GM12872 (cell line): ENCODE data around the gene RBM20.

Experiments
- TF ChIP-seq, protein P1 (sequence below): IDR thresholded peaks from 3 replicates; pipeline ENCODE4 v1.5.1; 2011; ENCODE audit warnings: low read depth, mild to moderate bottlenecking, low read length, moderate library complexity; ENCODE audit not compliant: insufficient read depth

Gene RBM20

DNA sequence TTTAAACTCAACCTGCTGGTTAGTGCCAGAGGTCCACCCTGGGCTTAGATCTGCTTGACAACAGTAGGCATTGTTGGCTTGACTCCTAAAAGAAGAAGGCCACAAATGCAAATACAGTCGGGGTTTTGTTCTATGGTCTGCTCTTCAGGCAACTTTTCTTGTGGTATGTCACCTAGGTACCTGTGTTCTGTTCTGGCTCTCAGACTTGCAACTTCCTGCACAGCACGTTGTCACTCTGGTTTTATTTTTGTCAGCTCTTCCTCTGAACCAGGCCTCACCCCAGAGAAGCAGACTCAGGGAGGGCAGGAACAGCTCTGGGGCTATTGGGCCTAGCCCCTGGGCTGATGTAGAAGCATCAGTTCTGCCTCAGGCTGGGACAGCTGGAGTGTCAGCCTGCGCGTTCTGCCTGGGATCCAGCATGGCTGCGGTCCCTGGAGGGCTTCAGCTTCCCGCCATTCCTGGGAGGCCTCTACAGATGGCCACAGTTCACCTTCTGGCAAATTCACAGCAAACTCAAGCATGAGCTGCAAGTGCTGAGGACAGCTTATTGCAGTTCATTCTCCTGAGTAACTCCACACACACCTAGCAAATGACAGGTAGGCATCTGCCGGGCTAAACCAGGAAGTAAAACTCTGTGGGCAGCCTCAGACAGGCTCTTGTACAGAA is 216.6 kb downstream of the RBM20 start:
- TF ChIP-seq, protein P1, sequence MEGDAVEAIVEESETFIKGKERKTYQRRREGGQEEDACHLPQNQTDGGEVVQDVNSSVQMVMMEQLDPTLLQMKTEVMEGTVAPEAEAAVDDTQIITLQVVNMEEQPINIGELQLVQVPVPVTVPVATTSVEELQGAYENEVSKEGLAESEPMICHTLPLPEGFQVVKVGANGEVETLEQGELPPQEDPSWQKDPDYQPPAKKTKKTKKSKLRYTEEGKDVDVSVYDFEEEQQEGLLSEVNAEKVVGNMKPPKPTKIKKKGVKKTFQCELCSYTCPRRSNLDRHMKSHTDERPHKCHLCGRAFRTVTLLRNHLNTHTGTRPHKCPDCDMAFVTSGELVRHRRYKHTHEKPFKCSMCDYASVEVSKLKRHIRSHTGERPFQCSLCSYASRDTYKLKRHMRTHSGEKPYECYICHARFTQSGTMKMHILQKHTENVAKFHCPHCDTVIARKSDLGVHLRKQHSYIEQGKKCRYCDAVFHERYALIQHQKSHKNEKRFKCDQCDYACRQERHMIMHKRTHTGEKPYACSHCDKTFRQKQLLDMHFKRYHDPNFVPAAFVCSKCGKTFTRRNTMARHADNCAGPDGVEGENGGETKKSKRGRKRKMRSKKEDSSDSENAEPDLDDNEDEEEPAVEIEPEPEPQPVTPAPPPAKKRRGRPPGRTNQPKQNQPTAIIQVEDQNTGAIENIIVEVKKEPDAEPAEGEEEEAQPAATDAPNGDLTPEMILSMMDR = no peak

DNA sequence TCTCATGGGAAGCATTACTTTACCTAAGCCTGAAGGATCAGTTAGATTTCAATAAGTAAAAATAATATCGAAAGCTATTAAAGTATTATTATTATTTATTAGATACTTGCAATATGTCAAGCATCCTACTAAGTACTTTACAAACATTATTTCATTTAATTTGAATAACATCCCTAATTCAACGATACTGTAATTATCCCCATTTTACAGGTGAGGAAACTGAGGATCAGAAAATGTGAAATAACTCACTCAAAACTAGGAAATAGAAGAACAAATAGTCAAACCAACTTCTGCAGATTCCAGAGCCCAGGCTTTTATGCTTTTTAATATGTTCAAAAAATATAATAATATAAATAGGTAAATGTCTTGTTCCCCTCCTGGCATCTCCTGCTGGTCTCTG is 217.3 kb downstream of the RBM20 start:
- TF ChIP-seq, protein P1 = no peak

DNA sequence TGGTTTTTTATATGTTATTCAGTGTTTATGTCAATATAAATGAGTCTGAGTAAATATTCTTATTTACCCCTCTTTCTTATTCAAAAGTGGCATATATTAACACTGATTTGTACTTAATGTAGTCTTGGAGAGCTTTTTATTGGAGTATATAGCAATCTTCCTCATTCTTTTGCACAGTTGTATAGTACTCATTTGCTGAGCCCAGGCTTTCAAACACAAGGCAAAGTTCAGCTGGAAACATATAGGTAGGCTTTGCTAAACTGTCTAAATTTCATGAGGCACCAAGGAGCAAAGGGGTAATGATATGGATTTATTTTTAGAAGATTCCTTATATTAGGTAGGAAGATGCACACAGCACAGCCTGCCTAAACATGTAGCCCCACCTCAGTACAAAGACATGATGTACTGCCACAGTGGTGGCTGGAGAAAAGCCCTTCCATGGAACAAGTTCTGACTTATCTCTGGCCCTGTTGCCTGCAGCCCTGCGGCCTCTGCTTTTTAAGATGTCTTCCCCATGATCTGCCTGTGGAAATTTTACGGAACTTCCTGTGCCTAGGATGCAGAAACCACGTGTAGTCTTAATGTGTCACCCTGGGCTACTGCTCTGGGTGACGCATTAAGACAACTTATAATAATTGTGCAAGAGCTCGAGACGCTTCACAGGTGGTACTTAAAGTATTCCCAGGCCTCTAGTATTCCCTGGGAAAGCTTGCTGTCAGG is 218.0 kb downstream of the RBM20 start:
- TF ChIP-seq, protein P1 = no peak

DNA sequence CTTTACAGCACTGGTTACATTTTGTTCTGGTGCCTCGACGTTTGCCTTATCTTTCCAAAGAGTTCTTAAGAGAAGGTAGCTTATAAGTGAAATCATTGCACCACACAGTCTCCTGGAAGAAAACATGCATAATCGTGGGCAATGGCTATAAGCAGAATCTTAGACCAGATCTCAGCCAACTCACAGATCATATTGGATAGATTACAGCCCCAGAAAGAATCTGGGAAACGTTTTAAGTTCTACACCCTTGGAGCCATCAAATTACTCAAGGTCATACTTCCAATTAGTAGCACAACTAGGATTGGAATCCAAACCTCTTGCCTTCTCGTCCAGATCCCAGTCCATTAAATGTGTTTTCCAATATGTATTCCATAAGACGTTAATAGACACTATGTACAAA is 218.8 kb downstream of the RBM20 start:
- TF ChIP-seq, protein P1 = no peak

DNA sequence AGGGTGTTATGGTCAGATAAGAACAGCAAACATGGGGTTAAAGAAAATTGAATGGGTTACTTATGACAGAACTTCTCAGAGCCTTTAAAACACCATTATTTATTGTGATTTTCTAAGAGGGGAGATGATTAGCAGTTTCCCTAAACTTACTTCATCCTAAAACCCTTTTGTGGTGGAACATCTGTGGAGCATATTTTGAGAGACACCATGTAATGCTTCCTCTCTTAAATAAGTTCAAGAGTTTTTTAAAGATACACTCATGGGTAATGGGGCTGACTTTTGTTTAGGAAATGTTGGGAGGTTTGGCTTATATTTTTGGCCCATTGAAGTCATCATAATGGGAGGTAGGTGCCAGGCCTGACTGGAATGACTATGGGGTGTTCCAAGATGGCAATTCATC is 219.2 kb downstream of the RBM20 start:
- TF ChIP-seq, protein P1 = no peak

DNA sequence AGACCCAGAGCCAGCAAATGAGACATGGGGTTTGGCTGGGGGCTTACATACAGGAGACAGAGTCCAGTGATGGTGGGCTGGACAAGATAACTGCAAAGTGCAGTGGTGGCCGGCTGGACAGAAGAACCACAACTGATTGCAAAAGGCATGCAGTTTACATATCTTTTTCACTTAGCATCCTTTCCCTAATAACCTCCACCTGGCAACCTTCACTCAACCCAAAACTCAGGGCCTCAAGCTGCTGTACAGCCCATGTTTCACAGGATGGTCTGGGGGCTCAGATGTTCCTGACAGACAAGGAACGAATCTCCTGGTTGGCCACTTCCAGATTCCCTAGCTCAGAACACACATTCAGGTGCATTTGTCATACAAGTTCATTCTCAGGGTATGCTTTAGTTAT is 219.8 kb downstream of the RBM20 start:
- TF ChIP-seq, protein P1 = no peak

DNA sequence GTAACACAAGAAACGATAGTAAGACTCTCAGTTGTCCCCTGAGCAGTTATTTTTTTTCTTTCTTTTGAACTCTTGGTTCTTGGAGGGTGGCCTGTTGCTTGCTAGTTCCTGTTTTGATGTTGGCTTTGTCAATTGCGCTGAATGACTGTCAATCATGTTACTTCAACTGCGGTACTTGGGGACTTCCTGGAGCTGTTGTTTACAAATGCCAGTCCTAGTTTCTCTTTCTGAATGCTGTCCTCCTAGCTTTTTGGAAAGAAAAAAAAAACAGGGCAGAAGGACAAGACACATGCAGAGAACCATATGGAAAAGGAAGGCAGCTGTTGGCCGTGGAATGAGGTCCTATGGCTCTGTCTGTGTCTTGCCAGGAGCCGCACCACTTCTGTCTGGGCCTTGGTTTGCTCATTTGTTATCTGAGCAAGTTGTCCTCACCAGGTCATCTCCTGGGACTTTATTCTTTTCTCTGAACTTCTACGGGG is 220.6 kb downstream of the RBM20 start:
- TF ChIP-seq, protein P1 = no peak
